HG03097 (cell line): ENCODE measurements around the gene UBE4A.
"Not testable (repeated sequence)": the region's sequence is repeated elsewhere in the genome, so short reads cannot be mapped to it uniquely, and the experiment has no call there.

ENCODE experiments used
- ATAC-seq: cut with Tn5 transposase; IDR thresholded peaks from one replicate; pipeline ENCODE4 v1.9.1; 2021; ENCODE audit not compliant: unreplicated experiment, low FRiP score

The UBE4A gene

GRCh38 chr11:118397448-118397847 lies 38.0 kb downstream of the UBE4A start:
- no peak for ATAC-seq

GRCh38 chr11:118398791-118399559 lies 39.6 kb downstream of the UBE4A start:
- no peak for ATAC-seq

- ATAC-seq, result peak; percentile 42
These were observed 41.9 kb downstream of the UBE4A start, which contains the start of gene ATP5MG for GRCh38 chr11:118401151-118401879. Gene ATP5MG (plus strand): TSS chr11:118401606. CDS start chr11:118401666, 60 bp downstream.

- no peak for ATAC-seq
These were observed 42.6 kb downstream of the UBE4A start for GRCh38 chr11:118401880-118402590.

- not testable (repeated sequence) for ATAC-seq
These were observed 43.2 kb downstream of the UBE4A start for GRCh38 chr11:118402594-118402993.

GRCh38 chr11:118406599-118407166 lies 47.3 kb downstream of the UBE4A start:
- no peak for ATAC-seq

- ATAC-seq, result peak; percentile 48
These were observed 50.8 kb downstream of the UBE4A start for GRCh38 chr11:118410055-118410745.

- no peak for ATAC-seq
These were observed 52.1 kb downstream of the UBE4A start for GRCh38 chr11:118411530-118411929.

GRCh38 chr11:118412921-118413320 lies 53.5 kb downstream of the UBE4A start:
- ATAC-seq, result no peak

- ATAC-seq, result no peak
These were observed 55.8 kb downstream of the UBE4A start for GRCh38 chr11:118415062-118415738.

- ATAC-seq, result no peak
These were observed 56.3 kb downstream of the UBE4A start for GRCh38 chr11:118415739-118416068.

- not testable (repeated sequence) for ATAC-seq
These were observed 57.5 kb downstream of the UBE4A start for GRCh38 chr11:118416900-118417299.

GRCh38 chr11:118417801-118418200 lies 58.4 kb downstream of the UBE4A start:
- ATAC-seq, result no peak

GRCh38 chr11:118418766-118419165 lies 59.4 kb downstream of the UBE4A start:
- no peak for ATAC-seq

- no peak for ATAC-seq
These were observed 68.3 kb downstream of the UBE4A start for GRCh38 chr11:118427707-118428106.

- no peak for ATAC-seq
These were observed 71.6 kb downstream of the UBE4A start for GRCh38 chr11:118430956-118431355.

- no peak for ATAC-seq
These were observed 74.7 kb downstream of the UBE4A start for GRCh38 chr11:118434123-118434552.

GRCh38 chr11:118434553-118435289 lies 75.3 kb downstream of the UBE4A start:
- no peak for ATAC-seq

- peak; percentile 14 for ATAC-seq
These were observed 76.0 kb downstream of the UBE4A start for GRCh38 chr11:118435290-118435892.
